ENCODE measurements around the gene CCDC70.

The CCDC70 gene

DNA sequence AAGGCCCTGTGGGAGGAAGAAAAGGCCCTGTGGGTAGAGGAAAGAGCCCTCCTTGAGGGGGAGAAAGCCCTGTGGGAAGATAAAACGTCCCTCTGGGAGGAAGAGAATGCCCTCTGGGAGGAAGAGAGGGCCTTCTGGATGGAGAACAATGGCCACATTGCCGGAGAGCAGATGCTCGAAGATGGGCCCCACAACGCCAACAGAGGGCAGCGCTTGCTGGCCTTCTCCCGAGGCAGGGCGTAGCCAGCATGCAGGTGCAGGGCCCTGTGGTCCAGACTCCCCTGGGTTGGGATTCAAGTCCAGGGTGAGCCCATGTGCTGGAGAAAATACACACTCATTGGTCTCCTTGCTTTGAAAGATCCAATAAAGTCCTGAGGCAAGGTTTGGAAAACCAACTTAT lies 4.1 kb downstream of the CCDC70 start:
- no peaks in the 10 kb centered on the region for H3K9me3 ChIP-seq (ENCODE audit: control insufficient read depth in 2 of 2, low read length in 2 of 2)
- no peak overlapping the region for H3K9ac ChIP-seq (ENCODE audit: low read length in 2 of 2)
- no peaks in the 10 kb centered on the region for H3K4me1 ChIP-seq (ENCODE audit: control insufficient read depth, insufficient read depth, low read length)
- no peak overlapping the region for H3K27ac ChIP-seq (ENCODE audit: low read length)
- peaks cover 0 to 2% of the 10 kb centered on the region in 2 donors for H3K27me3 ChIP-seq (ENCODE audit: control insufficient read depth in 1 of 2, insufficient read depth in 2 of 2, low read length in 2 of 2)
- H3K36me3 ChIP-seq (ENCODE audit: control insufficient read depth in 2 of 2, insufficient read depth in 2 of 2, low read length in 2 of 2) = no peaks in the 10 kb centered on the region
- H3K4me3 ChIP-seq (ENCODE audit: low read length in 2 of 2) = no peak overlapping the region

DNA sequence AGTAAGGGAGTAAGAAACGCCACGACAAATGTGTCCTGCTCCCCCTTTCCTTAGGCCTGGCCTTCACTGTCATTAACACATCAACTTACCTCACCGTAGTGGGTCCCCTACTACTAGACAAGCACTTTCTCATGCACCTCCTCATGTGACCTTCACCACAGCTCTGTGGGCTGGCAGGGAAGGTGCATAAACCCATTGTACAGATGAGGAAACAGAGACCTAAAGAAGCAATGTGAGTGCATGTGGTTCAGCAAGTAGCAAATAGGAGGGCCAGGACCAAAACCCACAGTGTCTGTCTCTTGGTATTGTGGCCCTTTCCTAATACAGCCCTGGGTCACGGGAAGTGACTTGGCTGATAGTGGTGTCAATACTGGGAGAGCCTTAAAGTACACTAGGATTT lies 5.3 kb downstream of the CCDC70 start:
- H3K9ac ChIP-seq (ENCODE audit: low read length in 2 of 2) = no peak overlapping the region
- H3K36me3 ChIP-seq (ENCODE audit: control insufficient read depth in 2 of 2, insufficient read depth in 2 of 2, low read length in 2 of 2) = no peaks in the 10 kb centered on the region
- no peaks in the 10 kb centered on the region for H3K9me3 ChIP-seq (ENCODE audit: control insufficient read depth in 2 of 2, low read length in 2 of 2)
- H3K4me3 ChIP-seq (ENCODE audit: low read length in 2 of 2) = no peak overlapping the region
- H3K27me3 ChIP-seq (ENCODE audit: control insufficient read depth in 1 of 2, insufficient read depth in 2 of 2, low read length in 2 of 2) = peaks cover 0 to 2% of the 10 kb centered on the region in 2 donors
- no peak overlapping the region for H3K27ac ChIP-seq (ENCODE audit: low read length)
- no peaks in the 10 kb centered on the region for H3K4me1 ChIP-seq (ENCODE audit: control insufficient read depth, insufficient read depth, low read length)

DNA sequence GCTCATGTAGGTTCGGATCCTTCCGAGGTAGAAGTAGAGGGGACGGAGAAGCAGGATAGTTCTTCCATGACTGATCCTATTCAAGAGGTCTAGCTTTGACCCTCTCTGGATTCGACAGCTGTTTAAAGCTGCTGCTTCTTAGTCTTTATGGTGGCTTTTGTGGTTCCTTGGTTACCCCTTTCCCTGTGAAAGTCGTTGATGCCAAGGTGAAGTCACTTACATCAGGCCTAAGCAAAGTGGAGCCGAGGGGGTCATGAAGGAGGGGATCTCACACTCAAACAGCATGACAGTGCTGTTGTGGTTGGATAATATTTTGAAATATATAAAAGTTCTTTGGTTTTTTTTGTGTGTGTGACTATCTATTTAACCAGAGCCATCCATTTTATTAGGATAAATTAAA lies 8.1 kb downstream of the CCDC70 start:
- H3K4me1 ChIP-seq (ENCODE audit: control insufficient read depth, insufficient read depth, low read length) = no peaks in the 10 kb centered on the region
- no peak overlapping the region for H3K9ac ChIP-seq (ENCODE audit: low read length in 2 of 2)

DNA sequence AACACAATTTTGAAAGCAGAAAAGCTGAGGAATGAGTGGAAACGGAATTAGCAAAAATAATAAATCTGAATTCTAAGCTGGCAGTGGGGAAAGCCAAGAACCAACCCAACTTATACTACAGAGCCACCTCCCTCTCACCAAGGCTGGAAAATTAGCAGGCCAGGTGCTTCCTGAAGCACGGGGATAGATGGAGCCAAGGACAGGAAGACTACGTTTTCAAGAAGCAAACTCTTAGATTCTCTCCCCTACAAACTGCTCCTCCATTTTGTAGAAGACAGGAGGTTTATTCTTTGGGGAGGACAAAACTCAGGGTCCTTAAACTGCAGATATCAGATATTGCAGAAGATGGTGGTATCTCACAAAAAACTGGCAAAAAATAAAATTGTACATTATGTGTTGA lies 8.8 kb downstream of the CCDC70 start:
- Histone ChIP-seq H3K27me3 (ENCODE audit: control insufficient read depth in 1 of 2, insufficient read depth in 2 of 2, low read length in 2 of 2) (peaks cover 0 to 2% of the 10 kb centered on the region in 2 donors), H3K27ac (ENCODE audit: low read length) (no peak overlapping the region), H3K4me1 (ENCODE audit: control insufficient read depth, insufficient read depth, low read length) (no peaks in the 10 kb centered on the region), H3K9ac (ENCODE audit: low read length in 2 of 2) (no peak overlapping the region), H3K36me3 (ENCODE audit: control insufficient read depth in 2 of 2, insufficient read depth in 2 of 2, low read length in 2 of 2) (no peaks in the 10 kb centered on the region), H3K9me3 (ENCODE audit: control insufficient read depth in 2 of 2, low read length in 2 of 2) (no peaks in the 10 kb centered on the region), H3K4me3 (ENCODE audit: low read length in 2 of 2) (no peak overlapping the region)

More for the DNA sequence above, 8.1 kb downstream of the CCDC70 start:
- no peak overlapping the region for H3K27ac ChIP-seq (ENCODE audit: low read length)
- no peak overlapping the region for H3K4me3 ChIP-seq (ENCODE audit: low read length in 2 of 2)
- no peaks in the 10 kb centered on the region for H3K9me3 ChIP-seq (ENCODE audit: control insufficient read depth in 2 of 2, low read length in 2 of 2)
- no peaks in the 10 kb centered on the region for H3K36me3 ChIP-seq (ENCODE audit: control insufficient read depth in 2 of 2, insufficient read depth in 2 of 2, low read length in 2 of 2)
- peaks cover 0 to 2% of the 10 kb centered on the region in 2 donors for H3K27me3 ChIP-seq (ENCODE audit: control insufficient read depth in 1 of 2, insufficient read depth in 2 of 2, low read length in 2 of 2)

DNA sequence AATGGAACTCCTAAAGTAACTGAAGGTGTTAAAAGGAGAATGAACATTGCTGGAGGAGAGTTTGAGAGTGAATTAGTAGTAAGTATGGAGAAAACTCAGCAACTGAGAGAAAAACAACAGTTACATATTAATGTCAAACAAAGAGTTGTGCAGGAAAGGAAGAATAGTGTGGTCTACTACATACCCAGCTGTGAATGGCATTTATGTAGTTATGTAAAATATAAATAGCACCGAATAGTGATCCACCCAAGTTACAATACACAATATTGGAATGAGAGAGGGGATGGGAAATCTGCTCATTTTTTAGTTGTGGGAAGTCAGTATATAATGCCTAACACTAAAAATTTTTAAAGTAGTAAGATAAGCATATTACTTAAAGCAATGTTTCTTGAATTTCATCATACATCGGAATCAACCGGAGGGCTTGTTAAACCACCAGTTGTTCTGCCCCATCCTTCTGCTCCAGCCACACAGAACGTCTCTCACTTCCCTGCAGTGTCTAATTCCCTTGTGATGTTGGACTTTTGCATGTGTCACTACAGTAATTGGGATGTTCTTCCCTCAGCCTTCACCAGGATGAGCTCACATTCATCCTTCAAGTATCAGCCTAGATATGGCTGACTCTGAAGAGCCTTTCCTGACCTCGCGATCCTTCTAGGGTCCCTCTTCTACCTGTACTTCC lies 11.5 kb downstream of the CCDC70 start:
- Histone ChIP-seq H3K9me3 (ENCODE audit: control insufficient read depth in 2 of 2, low read length in 2 of 2) (no peaks in the 10 kb centered on the region), H3K27ac (ENCODE audit: low read length) (no peak overlapping the region), H3K36me3 (ENCODE audit: control insufficient read depth in 2 of 2, insufficient read depth in 2 of 2, low read length in 2 of 2) (no peaks in the 10 kb centered on the region), H3K27me3 (ENCODE audit: control insufficient read depth in 1 of 2, insufficient read depth in 2 of 2, low read length in 2 of 2) (no peaks in the 10 kb centered on the region), H3K4me3 (ENCODE audit: low read length in 2 of 2) (no peak overlapping the region), H3K9ac (ENCODE audit: low read length in 2 of 2) (no peak overlapping the region), H3K4me1 (ENCODE audit: control insufficient read depth, insufficient read depth, low read length) (no peaks in the 10 kb centered on the region)

DNA sequence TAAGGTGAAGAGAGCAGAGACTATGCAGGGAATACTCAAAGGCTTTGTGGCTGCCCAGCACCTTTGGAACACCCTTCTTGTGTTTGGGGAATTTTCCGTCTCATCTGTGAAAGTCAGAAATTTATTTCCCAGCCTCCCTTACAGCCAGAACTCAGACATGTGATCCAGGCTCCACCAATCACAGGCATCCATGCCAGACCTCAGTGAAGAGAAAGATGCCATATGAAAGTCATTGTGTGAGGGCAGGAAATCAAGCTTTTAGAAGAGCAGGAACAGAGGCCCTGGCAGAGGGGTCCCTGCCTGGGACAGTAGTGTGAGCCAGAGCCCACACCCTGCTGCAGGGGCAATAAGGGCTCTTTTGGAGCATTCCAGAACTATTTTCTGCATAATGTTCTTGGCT lies 12.1 kb downstream of the CCDC70 start:
- H3K4me3 ChIP-seq (ENCODE audit: low read length in 2 of 2) = no peak overlapping the region
- H3K4me1 ChIP-seq (ENCODE audit: control insufficient read depth, insufficient read depth, low read length) = no peaks in the 10 kb centered on the region
- H3K27ac ChIP-seq (ENCODE audit: low read length) = no peak overlapping the region
- no peak overlapping the region for H3K9ac ChIP-seq (ENCODE audit: low read length in 2 of 2)
- H3K36me3 ChIP-seq (ENCODE audit: control insufficient read depth in 2 of 2, insufficient read depth in 2 of 2, low read length in 2 of 2) = no peaks in the 10 kb centered on the region
- no peaks in the 10 kb centered on the region for H3K27me3 ChIP-seq (ENCODE audit: control insufficient read depth in 1 of 2, insufficient read depth in 2 of 2, low read length in 2 of 2)
- H3K9me3 ChIP-seq (ENCODE audit: control insufficient read depth in 2 of 2, low read length in 2 of 2) = no peaks in the 10 kb centered on the region

DNA sequence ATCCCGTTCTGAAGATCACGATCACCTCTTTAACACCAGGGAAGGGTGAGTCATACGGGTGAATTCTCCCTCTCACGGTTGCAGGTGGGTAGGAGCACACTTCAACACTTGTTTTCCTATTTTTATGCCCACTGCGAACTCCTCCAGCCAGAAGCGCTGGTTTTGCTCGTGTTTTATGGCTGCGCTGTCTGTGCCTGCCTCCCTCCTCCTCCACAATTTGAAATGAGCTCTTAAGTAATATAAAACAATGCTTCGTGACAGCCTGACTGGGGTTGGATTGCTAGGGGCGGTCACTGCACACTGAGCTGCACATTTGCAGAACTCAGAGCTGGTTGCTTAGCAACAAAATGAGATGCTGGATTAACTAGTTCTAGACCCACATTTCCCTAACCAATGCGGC lies 12.9 kb downstream of the CCDC70 start:
- H3K4me1 ChIP-seq (ENCODE audit: control insufficient read depth, insufficient read depth, low read length) = no peaks in the 10 kb centered on the region

DNA sequence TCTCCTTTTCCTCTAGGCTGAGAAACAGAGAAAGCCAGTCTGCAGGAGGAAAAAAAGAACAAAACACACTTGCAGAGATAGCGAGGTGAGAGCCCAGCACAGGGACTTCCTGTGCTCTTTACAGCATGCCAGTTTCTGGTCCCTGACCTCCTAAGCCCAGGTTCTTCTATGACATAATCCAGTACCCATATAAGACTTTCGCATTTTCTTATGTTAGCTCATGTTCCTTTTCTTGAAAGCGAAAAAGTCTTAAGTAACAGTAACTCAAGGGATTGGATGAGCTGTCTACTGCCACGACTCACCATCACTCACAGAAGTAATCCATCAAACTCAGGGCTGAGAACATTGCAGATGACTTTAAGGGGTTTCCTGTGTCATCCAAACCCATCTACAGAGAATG lies 17.4 kb downstream of the CCDC70 start:
- Histone ChIP-seq H3K4me1 (ENCODE audit: control insufficient read depth, insufficient read depth, low read length) (no peaks in the 10 kb centered on the region), H3K27me3 (ENCODE audit: control insufficient read depth in 1 of 2, insufficient read depth in 2 of 2, low read length in 2 of 2) (no peaks in the 10 kb centered on the region), H3K27ac (ENCODE audit: low read length) (no peak overlapping the region), H3K9ac (ENCODE audit: low read length in 2 of 2) (no peak overlapping the region), H3K9me3 (ENCODE audit: control insufficient read depth in 2 of 2, low read length in 2 of 2) (peaks cover 0 to 4% of the 10 kb centered on the region in 2 donors), H3K4me3 (ENCODE audit: low read length in 2 of 2) (no peak overlapping the region), H3K36me3 (ENCODE audit: control insufficient read depth in 2 of 2, insufficient read depth in 2 of 2, low read length in 2 of 2) (no peaks in the 10 kb centered on the region)

More for the DNA sequence above, 12.9 kb downstream of the CCDC70 start:
- Histone ChIP-seq H3K9me3 (ENCODE audit: control insufficient read depth in 2 of 2, low read length in 2 of 2) (no peaks in the 10 kb centered on the region), H3K4me3 (ENCODE audit: low read length in 2 of 2) (no peak overlapping the region), H3K27me3 (ENCODE audit: control insufficient read depth in 1 of 2, insufficient read depth in 2 of 2, low read length in 2 of 2) (no peaks in the 10 kb centered on the region), H3K9ac (ENCODE audit: low read length in 2 of 2) (no peak overlapping the region), H3K36me3 (ENCODE audit: control insufficient read depth in 2 of 2, insufficient read depth in 2 of 2, low read length in 2 of 2) (no peaks in the 10 kb centered on the region), H3K27ac (ENCODE audit: low read length) (no peak overlapping the region)

DNA sequence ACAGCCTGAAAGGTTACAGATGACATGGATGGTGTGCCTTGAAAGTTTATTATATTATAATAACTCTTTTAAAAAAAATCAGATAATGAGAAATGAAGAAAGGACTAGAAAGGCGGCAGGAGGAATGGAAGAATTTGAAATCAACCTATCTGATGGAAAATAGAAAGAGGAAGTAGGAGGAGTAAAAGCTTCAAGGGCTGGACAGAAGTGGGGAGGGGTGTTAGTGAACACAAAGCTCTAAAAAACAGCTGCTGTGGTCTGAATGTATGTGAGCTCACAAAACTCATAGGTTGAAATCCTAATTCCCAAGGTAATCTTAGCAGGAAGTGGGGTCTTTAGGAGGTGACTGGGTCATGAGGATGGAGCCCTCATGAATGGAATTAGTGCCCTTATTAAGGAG lies 19.5 kb downstream of the CCDC70 start:
- no peaks in the 10 kb centered on the region for H3K27me3 ChIP-seq (ENCODE audit: control insufficient read depth in 1 of 2, insufficient read depth in 2 of 2, low read length in 2 of 2)
- no peak overlapping the region for H3K27ac ChIP-seq (ENCODE audit: low read length)
- H3K9ac ChIP-seq (ENCODE audit: low read length in 2 of 2) = no peak overlapping the region
- H3K36me3 ChIP-seq (ENCODE audit: control insufficient read depth in 2 of 2, insufficient read depth in 2 of 2, low read length in 2 of 2) = no peaks in the 10 kb centered on the region
- no peaks in the 10 kb centered on the region for H3K4me1 ChIP-seq (ENCODE audit: control insufficient read depth, insufficient read depth, low read length)
- H3K9me3 ChIP-seq (ENCODE audit: control insufficient read depth in 2 of 2, low read length in 2 of 2) = peaks cover 0 to 4% of the 10 kb centered on the region in 2 donors
- no peak overlapping the region for H3K4me3 ChIP-seq (ENCODE audit: low read length in 2 of 2)

DNA sequence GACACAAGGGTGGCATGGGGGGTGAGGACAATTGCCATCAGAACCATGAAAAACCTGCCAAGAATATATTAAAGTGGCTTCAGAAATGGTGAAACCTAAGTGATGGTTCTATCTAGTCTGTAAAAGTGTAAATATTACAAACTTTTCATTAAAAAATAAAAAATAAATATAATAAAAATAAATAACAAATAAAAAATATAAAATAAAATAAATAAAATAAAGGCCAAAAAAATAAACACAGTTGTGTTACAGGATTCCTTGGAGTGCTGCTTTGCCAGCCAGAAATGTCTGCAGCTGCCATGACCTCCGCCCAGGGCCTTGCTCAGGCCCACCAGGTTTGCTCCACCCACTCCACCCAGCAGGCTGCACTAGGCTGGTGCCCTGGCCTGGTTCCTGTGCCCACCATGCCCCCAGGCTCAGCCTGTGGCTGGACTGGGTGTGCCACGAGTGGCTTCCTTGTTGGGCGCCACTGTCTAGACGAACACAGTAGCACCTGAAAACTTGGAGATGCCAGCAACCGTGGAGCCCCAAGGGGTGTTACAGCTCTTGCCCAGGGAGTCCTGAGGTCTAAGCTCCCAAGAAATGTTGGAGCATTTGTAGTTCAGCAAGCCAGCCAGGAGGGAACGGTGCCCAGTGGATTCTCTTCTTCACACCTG lies 20.9 kb downstream of the CCDC70 start:
- H3K27me3 ChIP-seq (ENCODE audit: control insufficient read depth in 1 of 2, insufficient read depth in 2 of 2, low read length in 2 of 2) = no peaks in the 10 kb centered on the region
- no peaks in the 10 kb centered on the region for H3K36me3 ChIP-seq (ENCODE audit: control insufficient read depth in 2 of 2, insufficient read depth in 2 of 2, low read length in 2 of 2)
- H3K27ac ChIP-seq (ENCODE audit: low read length) = no peak overlapping the region

DNA sequence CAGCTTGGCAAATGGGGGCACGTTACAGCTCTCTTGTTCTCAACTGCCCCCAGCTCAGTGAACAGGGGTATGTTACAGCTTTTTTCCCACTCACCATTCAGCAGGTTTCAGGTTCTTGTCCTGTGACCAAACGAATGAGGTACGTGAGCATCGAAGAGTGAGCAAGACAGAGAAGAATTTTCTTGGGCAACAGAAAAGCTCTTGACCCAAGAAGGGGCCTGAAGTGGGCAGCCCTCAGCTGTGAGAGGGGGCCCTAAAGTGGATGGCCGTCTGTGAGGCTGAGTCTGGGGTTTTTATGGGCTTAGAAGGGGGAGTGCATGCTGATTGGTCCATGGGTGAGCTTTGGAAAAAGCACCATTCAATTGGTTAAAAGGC lies 21.4 kb downstream of the CCDC70 start:
- Histone ChIP-seq H3K27me3 (ENCODE audit: control insufficient read depth in 1 of 2, insufficient read depth in 2 of 2, low read length in 2 of 2) (no peaks in the 10 kb centered on the region), H3K4me3 (ENCODE audit: low read length in 2 of 2) (no peak overlapping the region), H3K4me1 (ENCODE audit: control insufficient read depth, insufficient read depth, low read length) (no peaks in the 10 kb centered on the region), H3K9ac (ENCODE audit: low read length in 2 of 2) (no peak overlapping the region), H3K36me3 (ENCODE audit: control insufficient read depth in 2 of 2, insufficient read depth in 2 of 2, low read length in 2 of 2) (no peaks in the 10 kb centered on the region), H3K9me3 (ENCODE audit: control insufficient read depth in 2 of 2, low read length in 2 of 2) (peaks cover 0 to 4% of the 10 kb centered on the region in 2 donors), H3K27ac (ENCODE audit: low read length) (no peak overlapping the region)

More for the DNA sequence above, 20.9 kb downstream of the CCDC70 start:
- no peak overlapping the region for H3K4me3 ChIP-seq (ENCODE audit: low read length in 2 of 2)
- H3K9me3 ChIP-seq (ENCODE audit: control insufficient read depth in 2 of 2, low read length in 2 of 2) = peaks cover 0 to 4% of the 10 kb centered on the region in 2 donors
- H3K4me1 ChIP-seq (ENCODE audit: control insufficient read depth, insufficient read depth, low read length) = no peaks in the 10 kb centered on the region
- H3K9ac ChIP-seq (ENCODE audit: low read length in 2 of 2) = no peak overlapping the region
